Neuronal stem cell (in vitro differentiated cells): ENCODE measurements around the gene AGAP1.

Experiments used
- DNase-seq: peaks from one replicate; pipeline ENCODE4 v3.0.0-alpha.2; 2013; ENCODE audit warnings: low spot score
- H2AFZ ChIP-seq: one replicate; pipeline ENCODE4 v1.6.1; 2013; ENCODE audit warnings: mild to moderate bottlenecking, low read length, inconsistent platforms
- H2AK5ac ChIP-seq: 2 replicates; pipeline ENCODE4 v1.6.1; 2013; ENCODE audit warnings: low read depth, mild to moderate bottlenecking, inconsistent platforms, low read length, moderate library complexity, mixed read lengths
- H2BK120ac ChIP-seq: 2 replicates; pipeline ENCODE4 v1.6.1; 2013; ENCODE audit warnings: low read depth, mild to moderate bottlenecking, inconsistent platforms, low read length, moderate library complexity, mixed read lengths
- H2BK12ac ChIP-seq: one replicate; pipeline ENCODE4 v1.6.1; 2013; ENCODE audit warnings: low read length, inconsistent platforms
- H2BK15ac ChIP-seq: 2 replicates; pipeline ENCODE4 v1.6.1; 2013; ENCODE audit warnings: mild to moderate bottlenecking, low read length, inconsistent platforms, mixed read lengths
- H2BK5ac ChIP-seq: one replicate; pipeline ENCODE4 v1.6.1; 2013; ENCODE audit warnings: inconsistent platforms, mild to moderate bottlenecking, low read length, moderate library complexity
- H3K14ac ChIP-seq: one replicate; pipeline ENCODE4 v1.6.1; 2013; ENCODE audit warnings: low read length, inconsistent platforms
- H3K18ac ChIP-seq: 2 replicates; pipeline ENCODE4 v1.6.1; 2013; ENCODE audit warnings: low read length, inconsistent platforms
- H3K23ac ChIP-seq: 2 replicates; pipeline ENCODE4 v1.6.1; 2013; ENCODE audit warnings: low read depth, mild to moderate bottlenecking, mixed read lengths, low read length, inconsistent platforms; ENCODE audit not compliant: poor library complexity
- H3K27ac ChIP-seq: replicated peaks from 3 replicates; pipeline ENCODE4 v1.5.1; 2013; ENCODE audit warnings: low read length, inconsistent platforms
- H3K27me3 ChIP-seq, 3 experiments: 2 replicates each; pipeline ENCODE4 v1.6.1; 2013; ENCODE audit warnings: low read length in 3 of 3, mild to moderate bottlenecking in 2 of 3, inconsistent platforms in 1 of 3, low read depth in 1 of 3, mixed read lengths in 1 of 3, moderate library complexity in 1 of 3; ENCODE audit not compliant: control insufficient read depth in 3 of 3, insufficient read depth in 3 of 3
- H3K36me3 ChIP-seq, 2 donors: replicated peaks in 1 of 2; 2 replicates each; pipeline ENCODE4 v1.6.1; 2013; ENCODE audit warnings: low read length in 2 of 2; ENCODE audit not compliant: control insufficient read depth in 2 of 2, insufficient read depth in 2 of 2
- H3K4ac ChIP-seq: 2 replicates; pipeline ENCODE4 v1.6.1; 2013; ENCODE audit warnings: inconsistent platforms, mild to moderate bottlenecking, low read length, moderate library complexity
- H3K4me1 ChIP-seq, 2 donors: 1 replicate in 1 of 2; 2 replicates in 1 of 2; pipeline ENCODE4 v1.6.1; 2013; ENCODE audit warnings: low read length in 2 of 2, low read depth in 1 of 2; ENCODE audit not compliant: control insufficient read depth in 2 of 2, insufficient read depth in 1 of 2
- H3K4me2 ChIP-seq: one replicate; pipeline ENCODE4 v1.6.1; 2013; ENCODE audit warnings: mild to moderate bottlenecking, low read length, inconsistent platforms; ENCODE audit not compliant: insufficient read depth, poor library complexity, severe bottlenecking
- H3K4me3 ChIP-seq, 2 donors: 2 replicates each; pipeline ENCODE4 v1.5.1; 2013; ENCODE audit warnings: low read length in 2 of 2, mild to moderate bottlenecking in 2 of 2, inconsistent platforms in 1 of 2, moderate library complexity in 1 of 2
- H3K79me1 ChIP-seq: one replicate; pipeline ENCODE4 v1.6.1; 2013; ENCODE audit warnings: low read depth, mild to moderate bottlenecking, inconsistent platforms, low read length, moderate library complexity
- H3K9ac ChIP-seq: one replicate; pipeline ENCODE4 v1.6.1; 2013; ENCODE audit warnings: mild to moderate bottlenecking, low read depth, low read length, inconsistent platforms; ENCODE audit not compliant: poor library complexity
- H3K9me3 ChIP-seq, 2 donors: replicated peaks in 1 of 2; 2 replicates each; pipeline versions ENCODE3 to v1.6.1; 2013; ENCODE audit warnings: low read length in 2 of 2, mild to moderate bottlenecking in 2 of 2, inconsistent platforms in 1 of 2, low read depth in 1 of 2, mixed read lengths in 1 of 2, moderate library complexity in 1 of 2; ENCODE audit not compliant: control insufficient read depth in 2 of 2, insufficient read depth in 1 of 2
- H4K8ac ChIP-seq: one replicate; pipeline ENCODE4 v1.6.1; 2013; ENCODE audit warnings: low read depth, mild to moderate bottlenecking, inconsistent platforms, low read length, moderate library complexity
- H4K91ac ChIP-seq: one replicate; pipeline ENCODE4 v1.6.1; 2013; ENCODE audit warnings: low read length, low read depth, mild to moderate bottlenecking, inconsistent platforms; ENCODE audit not compliant: poor library complexity
- WGBS, 2 donors: extraction: QIAGEN DNeasy Blood & Tissue Kit; methylation state at CpG; one replicate each; pipeline ENCODE4 v1.1.7; 2013; ENCODE audit warnings: missing lambda C conversion rate in 2 of 2, mixed read lengths in 1 of 2; ENCODE audit not compliant: insufficient read length in 2 of 2, insufficient replicate concordance in 1 of 2; ENCODE audit errors: extremely low coverage in 2 of 2; 5-methylcytosine and 5-hydroxymethylcytosine counted together

AGAP1 gene

GRCh38 chr2:235774153-235774870 is 280.5 kb downstream of the AGAP1 start:
- Histone ChIP-seq H3K27ac (no peak overlapping the region), H2AK5ac (no peak overlapping the region), H3K4ac (no peak overlapping the region), H2AFZ (no peak overlapping the region), H3K4me2 (no peak overlapping the region), H4K8ac (no peak overlapping the region), H3K4me3 (no peak overlapping the region), H2BK120ac (no peak overlapping the region), H3K23ac (no peak overlapping the region), H2BK12ac (no peak overlapping the region), H3K18ac (no peak overlapping the region), H3K14ac (no peak overlapping the region), H4K91ac (no peak overlapping the region), H3K9ac (no peak overlapping the region), H2BK5ac (no peak overlapping the region), H3K27me3 (no peaks in the 10 kb centered on the region), H2BK15ac (no peak overlapping the region), H3K9me3 (no peaks in the 10 kb centered on the region), H3K79me1 (no peaks in the 10 kb centered on the region), H3K36me3 (peaks cover 4 to 43% of the 10 kb centered on the region in 2 donors), H3K4me1 (peaks cover 15 to 29% of the 10 kb centered on the region in 2 donors)
- DNase-seq: no peak
- WGBS, 2 donors: no CpG with 5 or more reads among the region's 15 CpGs

GRCh38 chr2:235776531-235776930 is 282.7 kb downstream of the AGAP1 start:
- H3K4me3 ChIP-seq: no peak overlapping the region
- no peak overlapping the region for H2AK5ac ChIP-seq
- H3K23ac ChIP-seq: no peak overlapping the region
- WGBS, 2 donors: no CpG with 5 or more reads among the region's 14 CpGs
- H3K79me1 ChIP-seq: no peaks in the 10 kb centered on the region
- H3K4me1 ChIP-seq: peaks cover 15 to 30% of the 10 kb centered on the region in 2 donors
- no peak overlapping the region for H2BK120ac ChIP-seq
- no peak overlapping the region for H4K91ac ChIP-seq
- no peak overlapping the region for H3K4me2 ChIP-seq
- H2BK12ac ChIP-seq: no peak overlapping the region
- H2BK15ac ChIP-seq: no peak overlapping the region
- H4K8ac ChIP-seq: no peak overlapping the region
- no peak overlapping the region for H3K14ac ChIP-seq
- no peak overlapping the region for H3K9ac ChIP-seq
- peaks cover 2 to 35% of the 10 kb centered on the region in 2 donors for H3K36me3 ChIP-seq
- DNase-seq: no peak
- no peaks in the 10 kb centered on the region for H3K9me3 ChIP-seq
- no peak overlapping the region for H2AFZ ChIP-seq
- no peak overlapping the region for H3K18ac ChIP-seq
- H3K27ac ChIP-seq: no peak overlapping the region
- H2BK5ac ChIP-seq: no peak overlapping the region
- H3K27me3 ChIP-seq: no peaks in the 10 kb centered on the region
- no peak overlapping the region for H3K4ac ChIP-seq

GRCh38 chr2:235779444-235779896 is 285.6 kb downstream of the AGAP1 start:
- WGBS, 2 donors: no CpG with 5 or more reads among the region's 8 CpGs
- Histone ChIP-seq H3K4me2 (no peak overlapping the region), H3K4me1 (peaks cover 2 to 18% of the 10 kb centered on the region in 2 donors), H3K36me3 (peaks cover 5 to 34% of the 10 kb centered on the region in 2 donors), H3K4ac (no peak overlapping the region), H2AK5ac (no peak overlapping the region), H3K18ac (no peak overlapping the region), H2BK5ac (no peak overlapping the region), H3K23ac (no peak overlapping the region), H2BK120ac (no peak overlapping the region), H4K91ac (no peak overlapping the region), H3K4me3 (no peak overlapping the region), H2BK15ac (no peak overlapping the region), H3K27me3 (peaks cover 0 to 1% (median 0%) of the 10 kb centered on the region in 3 experiments), H2BK12ac (no peak overlapping the region), H2AFZ (no peak overlapping the region), H3K9me3 (no peaks in the 10 kb centered on the region), H3K79me1 (no peaks in the 10 kb centered on the region), H3K27ac (no peak overlapping the region), H3K14ac (no peak overlapping the region), H4K8ac (no peak overlapping the region), H3K9ac (no peak overlapping the region)
- DNase-seq: peak; percentile 61

- no peak overlapping the region for H3K4ac ChIP-seq
- H3K79me1 ChIP-seq: no peaks in the 10 kb centered on the region
- H2BK5ac ChIP-seq: no peak overlapping the region
- no peak overlapping the region for H2AK5ac ChIP-seq
- H2BK12ac ChIP-seq: no peak overlapping the region
- H3K9me3 ChIP-seq: no peaks in the 10 kb centered on the region
- peaks cover 0 to 1% (median 0%) of the 10 kb centered on the region in 3 experiments for H3K27me3 ChIP-seq
- no peak for DNase-seq
- no peak overlapping the region for H3K4me3 ChIP-seq
- H3K27ac ChIP-seq: no peak overlapping the region
- H3K4me2 ChIP-seq: no peak overlapping the region
- H3K18ac ChIP-seq: no peak overlapping the region
- H3K36me3 ChIP-seq: peaks cover 5 to 30% of the 10 kb centered on the region in 2 donors
- no peak overlapping the region for H3K23ac ChIP-seq
- H3K9ac ChIP-seq: no peak overlapping the region
- no peak overlapping the region for H4K91ac ChIP-seq
- H2AFZ ChIP-seq: no peak overlapping the region
- no peak overlapping the region for H4K8ac ChIP-seq
- no peak overlapping the region for H2BK120ac ChIP-seq
- peaks cover 0 to 16% of the 10 kb centered on the region in 2 donors for H3K4me1 ChIP-seq
- WGBS, 2 donors: no CpG with 5 or more reads among the region's 4 CpGs
- H2BK15ac ChIP-seq: no peak overlapping the region
- no peak overlapping the region for H3K14ac ChIP-seq
Observed at GRCh38 chr2:235780401-235780800, 286.6 kb downstream of the AGAP1 start.
